Measurements from ENCODE around the gene E2F4. TPM values are rescaled to one million over a fixed set of nuclear protein-coding genes. Genes with fewer than 3 reads are reported as not detected.

The E2F4 gene
- total and polyA plus RNA-seq, 2 of the 13 experiments (the other 11 are each of a cell fraction or from before 2014, with no cell fraction given): 84.8 to 91.2 TPM

- TF ChIP-seq POLR2AphosphoS2 (IDR thresholded peaks at IDR 0.05; ENCODE audit: low read depth, low read length): no peak
- TF ChIP-seq KLF12 (CRISPR knock-in tag; IDR thresholded peaks at IDR 0.05; ENCODE audit: borderline replicate concordance): peak; percentile 83; the same call in 1 of the 2 replicates
- TF ChIP-seq HNF4G (IDR thresholded peaks at IDR 0.05; ENCODE audit: borderline replicate concordance, low read depth, low read length): 0 out of 2 replicates have a peak, but pooled peaks have one; percentile 30
- TF ChIP-seq HNF4G (CRISPR knock-in tag; IDR thresholded peaks at IDR 0.05; ENCODE audit: borderline replicate concordance, low read depth): peak; percentile 92
- peak; percentile 98 for TF ChIP-seq ZBTB38 (CRISPR knock-in tag; IDR thresholded peaks at IDR 0.05)
- no peak for TF ChIP-seq MLXIP (CRISPR knock-in tag; IDR thresholded peaks at IDR 0.05; ENCODE audit: borderline replicate concordance)
- TF ChIP-seq RARG (CRISPR knock-in tag; IDR thresholded peaks at IDR 0.05; ENCODE audit: low read depth): no peak
- TF ChIP-seq TIGD3 (CRISPR knock-in tag; IDR thresholded peaks at IDR 0.05; ENCODE audit: borderline replicate concordance): peak; percentile 93; the same call in 1 of the 2 replicates
- TF ChIP-seq ZNF605 (CRISPR knock-in tag; IDR thresholded peaks at IDR 0.05): peak; percentile 77
- TF ChIP-seq ZBTB4 (CRISPR knock-in tag; IDR thresholded peaks at IDR 0.05; ENCODE audit: borderline replicate concordance): peak; percentile 84; the same call in 1 of the 2 replicates
- TF ChIP-seq ZNF773 (CRISPR knock-in tag; IDR thresholded peaks at IDR 0.05; ENCODE audit: borderline replicate concordance): no peak
- TF ChIP-seq MTA1 (CRISPR knock-in tag; IDR thresholded peaks at IDR 0.05; ENCODE audit: borderline replicate concordance): peak; percentile 97; the same call in 1 of the 2 replicates
- TF ChIP-seq GPN1 (CRISPR knock-in tag; IDR thresholded peaks at IDR 0.05; ENCODE audit: borderline replicate concordance): no peak
- TF ChIP-seq TOPORS (CRISPR knock-in tag; IDR thresholded peaks at IDR 0.05): peak; percentile 98
- no peak; the same call in 1 of the 2 replicates for TF ChIP-seq ZNF383 (CRISPR knock-in tag; IDR thresholded peaks at IDR 0.05; ENCODE audit: borderline replicate concordance)
- no peak for TF ChIP-seq MTA3 (CRISPR knock-in tag; IDR thresholded peaks at IDR 0.05)
- TF ChIP-seq PBX3 (CRISPR knock-in tag; IDR thresholded peaks at IDR 0.05; ENCODE audit: borderline replicate concordance): no peak
- TF ChIP-seq ZNF17 (CRISPR knock-in tag; IDR thresholded peaks at IDR 0.05): no peak
- no peak for TF ChIP-seq NFIC (IDR thresholded peaks at IDR 0.05; ENCODE audit: low read length)
- no peak for TF ChIP-seq ZNF577 (CRISPR knock-in tag; IDR thresholded peaks at IDR 0.05; ENCODE audit: borderline replicate concordance, low read depth)
Observed at GRCh38 chr16:67173808-67174705, 17.9 kb upstream of the E2F4 start (continued).
